GM12878 (cell line): ENCODE results near the gene ANKMY1.

Experiments
- CBFB ChIP-seq: IDR thresholded peaks from 2 replicates; pipeline ENCODE4 v1.6.1; 2016; ENCODE audit warnings: antibody characterized with exemption, low read depth
- CTCF ChIP-seq, 3 experiments: IDR thresholded peaks in 2 of 3; conservative IDR thresholded peaks in 1 of 3; 2 replicates each; pipeline ENCODE4 v1.5.1; 2011; ENCODE audit warnings: low read depth in 3 of 3, low read length in 3 of 3, mild to moderate bottlenecking in 3 of 3, control low read depth in 2 of 3, moderate library complexity in 2 of 3, inconsistent platforms in 1 of 3, mixed read lengths in 1 of 3; ENCODE audit not compliant: control insufficient read depth in 2 of 3, insufficient read depth in 1 of 3; ENCODE audit errors: extremely low read depth in 1 of 3
- ELK1 ChIP-seq: IDR thresholded peaks from 2 replicates; pipeline ENCODE4 v1.6.1; 2012; ENCODE audit warnings: low read depth, low read length, improper control_type of control experiment
- FOXK2 ChIP-seq: fragments of 450-650 bp; IDR thresholded peaks from 2 replicates; pipeline ENCODE4 v1.6.1; 2017; ENCODE audit warnings: mild to moderate bottlenecking, moderate library complexity
- NFXL1 ChIP-seq: fragments of 450-650 bp; IDR thresholded peaks from 2 replicates; pipeline ENCODE4 v1.6.1; 2017; ENCODE audit warnings: antibody characterized with exemption, mild to moderate bottlenecking, borderline replicate concordance
- POLR2A ChIP-seq: IDR thresholded peaks from 2 replicates; pipeline ENCODE4 v1.6.1; 2011; ENCODE audit warnings: low read depth, mild to moderate bottlenecking, low read length
- POLR2AphosphoS5 ChIP-seq: IDR thresholded peaks from 2 replicates; pipeline ENCODE4 v1.6.1; 2011; ENCODE audit warnings: mild to moderate bottlenecking, low read length, inconsistent platforms
- SP1 ChIP-seq: IDR thresholded peaks from one replicate; pipeline ENCODE4 v1.6.1; 2011; ENCODE audit warnings: low read depth, low read length
- ZBTB40 ChIP-seq: fragments of 450-650 bp; IDR thresholded peaks from 2 replicates; pipeline ENCODE4 v1.6.1; 2016; ENCODE audit warnings: mild to moderate bottlenecking, moderate library complexity, borderline replicate concordance
- TF ChIP-seq, protein P1 (sequence below): fragments of 450-650 bp; IDR thresholded peaks from 2 replicates; pipeline ENCODE4 v1.6.1; 2017; ENCODE audit warnings: mild to moderate bottlenecking, moderate library complexity
- TF ChIP-seq, protein P2 (sequence below): IDR thresholded peaks from 2 replicates; pipeline ENCODE4 v1.6.1; 2011; ENCODE audit warnings: low read depth, mild to moderate bottlenecking, low read length, moderate library complexity, borderline replicate concordance; ENCODE audit errors: extremely low read depth
- TF ChIP-seq, protein P3 (sequence below): IDR thresholded peaks from 2 replicates; pipeline ENCODE4 v1.6.1; 2011; ENCODE audit warnings: mild to moderate bottlenecking, low read depth, low read length, moderate library complexity; ENCODE audit not compliant: insufficient replicate concordance

DNA sequence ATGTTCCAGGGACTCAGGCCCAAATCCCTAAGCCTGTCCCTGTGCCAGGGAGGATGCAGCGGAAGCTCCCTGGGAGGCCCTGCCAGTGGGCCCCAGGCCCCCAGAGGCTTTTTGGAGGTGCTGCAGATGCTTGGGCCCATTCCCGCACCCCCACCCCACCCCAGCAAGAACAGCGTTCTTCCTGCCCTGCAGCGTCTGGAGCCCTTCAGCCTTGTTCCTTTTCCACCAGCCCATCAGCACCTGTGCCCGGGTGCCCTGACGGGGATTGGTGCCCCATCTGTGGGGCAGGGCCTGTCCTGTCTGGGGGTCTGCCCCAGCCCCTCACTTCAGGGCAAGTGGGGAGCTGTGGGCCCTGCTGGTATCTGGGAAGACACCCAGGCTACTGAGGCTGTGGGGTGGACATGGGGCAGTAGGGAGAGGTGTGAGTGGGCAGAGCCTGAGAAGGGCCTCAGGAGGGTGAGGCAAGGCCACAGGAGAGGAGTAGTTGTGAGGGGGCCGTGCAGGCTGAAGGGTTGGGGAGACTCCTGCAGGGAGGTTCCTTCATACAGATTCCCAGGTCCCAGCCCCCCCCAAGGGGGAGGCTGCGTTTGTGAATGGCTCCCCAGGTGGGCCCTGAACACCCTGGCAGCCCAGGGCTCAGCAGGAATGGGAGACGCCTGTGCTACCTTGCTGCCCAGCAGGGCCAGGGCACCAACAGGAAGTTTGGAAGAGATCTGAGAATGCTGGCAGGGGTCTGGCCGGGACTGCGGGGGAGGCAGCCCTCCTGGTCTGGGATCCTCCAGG is 12.9 kb upstream of the ANKMY1 start:
- no peak for TF ChIP-seq ELK1
- TF ChIP-seq, protein P1, sequence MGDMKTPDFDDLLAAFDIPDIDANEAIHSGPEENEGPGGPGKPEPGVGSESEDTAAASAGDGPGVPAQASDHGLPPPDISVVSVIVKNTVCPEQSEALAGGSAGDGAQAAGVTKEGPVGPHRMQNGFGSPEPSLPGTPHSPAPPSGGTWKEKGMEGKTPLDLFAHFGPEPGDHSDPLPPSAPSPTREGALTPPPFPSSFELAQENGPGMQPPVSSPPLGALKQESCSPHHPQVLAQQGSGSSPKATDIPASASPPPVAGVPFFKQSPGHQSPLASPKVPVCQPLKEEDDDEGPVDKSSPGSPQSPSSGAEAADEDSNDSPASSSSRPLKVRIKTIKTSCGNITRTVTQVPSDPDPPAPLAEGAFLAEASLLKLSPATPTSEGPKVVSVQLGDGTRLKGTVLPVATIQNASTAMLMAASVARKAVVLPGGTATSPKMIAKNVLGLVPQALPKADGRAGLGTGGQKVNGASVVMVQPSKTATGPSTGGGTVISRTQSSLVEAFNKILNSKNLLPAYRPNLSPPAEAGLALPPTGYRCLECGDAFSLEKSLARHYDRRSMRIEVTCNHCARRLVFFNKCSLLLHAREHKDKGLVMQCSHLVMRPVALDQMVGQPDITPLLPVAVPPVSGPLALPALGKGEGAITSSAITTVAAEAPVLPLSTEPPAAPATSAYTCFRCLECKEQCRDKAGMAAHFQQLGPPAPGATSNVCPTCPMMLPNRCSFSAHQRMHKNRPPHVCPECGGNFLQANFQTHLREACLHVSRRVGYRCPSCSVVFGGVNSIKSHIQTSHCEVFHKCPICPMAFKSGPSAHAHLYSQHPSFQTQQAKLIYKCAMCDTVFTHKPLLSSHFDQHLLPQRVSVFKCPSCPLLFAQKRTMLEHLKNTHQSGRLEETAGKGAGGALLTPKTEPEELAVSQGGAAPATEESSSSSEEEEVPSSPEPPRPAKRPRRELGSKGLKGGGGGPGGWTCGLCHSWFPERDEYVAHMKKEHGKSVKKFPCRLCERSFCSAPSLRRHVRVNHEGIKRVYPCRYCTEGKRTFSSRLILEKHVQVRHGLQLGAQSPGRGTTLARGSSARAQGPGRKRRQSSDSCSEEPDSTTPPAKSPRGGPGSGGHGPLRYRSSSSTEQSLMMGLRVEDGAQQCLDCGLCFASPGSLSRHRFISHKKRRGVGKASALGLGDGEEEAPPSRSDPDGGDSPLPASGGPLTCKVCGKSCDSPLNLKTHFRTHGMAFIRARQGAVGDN: no peak
- TF ChIP-seq, protein P2, sequence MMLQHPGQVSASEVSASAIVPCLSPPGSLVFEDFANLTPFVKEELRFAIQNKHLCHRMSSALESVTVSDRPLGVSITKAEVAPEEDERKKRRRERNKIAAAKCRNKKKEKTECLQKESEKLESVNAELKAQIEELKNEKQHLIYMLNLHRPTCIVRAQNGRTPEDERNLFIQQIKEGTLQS: no peak
- no peak for TF ChIP-seq NFXL1
- TF ChIP-seq, protein P3, sequence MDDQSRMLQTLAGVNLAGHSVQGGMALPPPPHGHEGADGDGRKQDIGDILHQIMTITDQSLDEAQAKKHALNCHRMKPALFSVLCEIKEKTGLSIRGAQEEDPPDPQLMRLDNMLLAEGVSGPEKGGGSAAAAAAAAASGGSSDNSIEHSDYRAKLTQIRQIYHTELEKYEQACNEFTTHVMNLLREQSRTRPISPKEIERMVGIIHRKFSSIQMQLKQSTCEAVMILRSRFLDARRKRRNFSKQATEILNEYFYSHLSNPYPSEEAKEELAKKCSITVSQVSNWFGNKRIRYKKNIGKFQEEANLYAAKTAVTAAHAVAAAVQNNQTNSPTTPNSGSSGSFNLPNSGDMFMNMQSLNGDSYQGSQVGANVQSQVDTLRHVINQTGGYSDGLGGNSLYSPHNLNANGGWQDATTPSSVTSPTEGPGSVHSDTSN: no peak
- no peak for TF ChIP-seq SP1
- TF ChIP-seq POLR2AphosphoS5: no peak
- no peak for TF ChIP-seq POLR2A
- no peak for TF ChIP-seq CBFB
- TF ChIP-seq ZBTB40: no peak
- TF ChIP-seq FOXK2: no peak
- no peak for TF ChIP-seq CTCF (IDR thresholded peaks at IDR 0.05 in 2 of 3, conservative IDR thresholded peaks at IDR 0.05 in 1 of 3; ENCODE audit: control insufficient read depth in 2 of 3, extremely low read depth in 1 of 3, insufficient read depth in 1 of 3, low read depth in 3 of 3, low read length in 3 of 3)
